ENCODE results near the gene BHLHE23. TPM values are rescaled to one million over a fixed set of nuclear protein-coding genes. Genes with fewer than 3 reads are reported as not detected.

The BHLHE23 gene
- total RNA-seq (2022; extraction: Qiagen RNA extraction; ENCODE audit: low read depth) = not detected in 5 replicates

GRCh38 chr20:63006540-63007359 is at the start of gene BHLHE23:
Gene BHLHE23 (minus strand): TSS chr20:63006964. CDS start chr20:63006774, 190 bp downstream.

Other genes with a start within 250 kb of the BHLHE23 start
- gene MRGBP, start 210.5 kb downstream of the BHLHE23 start, total RNA-seq (2022; extraction: Qiagen RNA extraction; ENCODE audit: low read depth) = 22.7 to 25.6 TPM (median 24.4 TPM) in 5 replicates
- gene OGFR, start 202.1 kb downstream of the BHLHE23 start, total RNA-seq (2022; extraction: Qiagen RNA extraction; ENCODE audit: low read depth) = 38.9 to 51.2 TPM (median 44.8 TPM) in 5 replicates
- 0.18 to 0.87 TPM (median 0.43 TPM) in 5 replicates for gene COL9A3, start 189.9 kb downstream of the BHLHE23 start, total RNA-seq (2022; extraction: Qiagen RNA extraction; ENCODE audit: low read depth)
- 3.5 to 4.9 TPM (median 4.8 TPM) in 5 replicates for gene TCFL5, start 145.1 kb downstream of the BHLHE23 start, total RNA-seq (2022; extraction: Qiagen RNA extraction; ENCODE audit: low read depth)
- gene DIDO1, start 80.5 kb downstream of the BHLHE23 start, total RNA-seq (2022; extraction: Qiagen RNA extraction; ENCODE audit: low read depth) = 18.3 to 25.1 TPM (median 23.2 TPM) in 5 replicates
- 20.2 to 22.6 TPM (median 22.0 TPM) in 5 replicates for gene GID8, start 68.8 kb downstream of the BHLHE23 start, total RNA-seq (2022; extraction: Qiagen RNA extraction; ENCODE audit: low read depth)
- gene SLC17A9, start 54.3 kb downstream of the BHLHE23 start, total RNA-seq (2022; extraction: Qiagen RNA extraction; ENCODE audit: low read depth) = 0.02 to 0.43 TPM (median 0.25 TPM) in 3 of 5 replicates, not detected in the others
- 52.1 to 59.5 TPM (median 56.3 TPM) in 5 replicates for gene YTHDF1, start 209.2 kb upstream of the BHLHE23 start, total RNA-seq (2022; extraction: Qiagen RNA extraction; ENCODE audit: low read depth)
- gene BIRC7, start 228.9 kb upstream of the BHLHE23 start, total RNA-seq (2022; extraction: Qiagen RNA extraction; ENCODE audit: low read depth) = 2.3 to 3.7 TPM (median 3.4 TPM) in 5 replicates
- gene NKAIN4, start 247.5 kb upstream of the BHLHE23 start, total RNA-seq (2022; extraction: Qiagen RNA extraction; ENCODE audit: low read depth) = 5.9 to 9.6 TPM (median 6.4 TPM) in 5 replicates

All from A549 treated with RU486 at 1 μM for 4 hours (cell line).